ENCODE measurements around the gene EHF. TPM values are rescaled to one million over a fixed set of nuclear protein-coding genes. Genes with fewer than 3 reads are reported as not detected.

EHF gene
- total and polyA plus RNA-seq, 8 donors: 9.9 to 53.1 (median 13.9) TPM

DNA sequence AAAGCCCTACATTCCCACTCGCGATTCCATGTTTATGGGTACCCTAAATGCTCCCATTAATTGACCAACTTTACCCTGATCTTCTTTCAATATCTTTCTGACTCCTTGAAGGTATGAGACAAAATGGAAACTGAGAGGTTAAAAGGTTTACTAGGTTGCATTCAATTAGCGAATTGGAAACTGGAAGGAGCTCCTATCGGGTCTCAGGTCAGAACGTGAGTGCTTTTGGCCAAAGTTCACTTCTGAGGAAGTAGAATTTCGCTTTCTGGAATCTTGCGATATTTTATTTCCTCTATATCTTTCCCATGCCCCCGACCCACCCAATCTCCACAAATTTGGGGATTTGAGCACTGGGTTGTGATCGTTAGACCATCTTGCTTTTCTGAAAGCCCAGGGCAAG lies 2.6 kb downstream of the EHF start:
- no peaks in the 10 kb centered on the region for H3K27me3 ChIP-seq
- DNase-seq (no peak), ATAC-seq (no peak)
- intact Hi-C loops (cut with DNase I): no loop called here
- no peaks in the 10 kb centered on the region for H3K9me3 ChIP-seq
- no peaks in the 10 kb centered on the region for H3K4me1 ChIP-seq
- H3K27ac ChIP-seq: peak overlapping the region in 1 of 2 donors; percentile 38
- peak overlapping the region in 1 of 2 donors; percentile 34 for H3K4me3 ChIP-seq
- TF ChIP-seq, protein P1, sequence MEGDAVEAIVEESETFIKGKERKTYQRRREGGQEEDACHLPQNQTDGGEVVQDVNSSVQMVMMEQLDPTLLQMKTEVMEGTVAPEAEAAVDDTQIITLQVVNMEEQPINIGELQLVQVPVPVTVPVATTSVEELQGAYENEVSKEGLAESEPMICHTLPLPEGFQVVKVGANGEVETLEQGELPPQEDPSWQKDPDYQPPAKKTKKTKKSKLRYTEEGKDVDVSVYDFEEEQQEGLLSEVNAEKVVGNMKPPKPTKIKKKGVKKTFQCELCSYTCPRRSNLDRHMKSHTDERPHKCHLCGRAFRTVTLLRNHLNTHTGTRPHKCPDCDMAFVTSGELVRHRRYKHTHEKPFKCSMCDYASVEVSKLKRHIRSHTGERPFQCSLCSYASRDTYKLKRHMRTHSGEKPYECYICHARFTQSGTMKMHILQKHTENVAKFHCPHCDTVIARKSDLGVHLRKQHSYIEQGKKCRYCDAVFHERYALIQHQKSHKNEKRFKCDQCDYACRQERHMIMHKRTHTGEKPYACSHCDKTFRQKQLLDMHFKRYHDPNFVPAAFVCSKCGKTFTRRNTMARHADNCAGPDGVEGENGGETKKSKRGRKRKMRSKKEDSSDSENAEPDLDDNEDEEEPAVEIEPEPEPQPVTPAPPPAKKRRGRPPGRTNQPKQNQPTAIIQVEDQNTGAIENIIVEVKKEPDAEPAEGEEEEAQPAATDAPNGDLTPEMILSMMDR (IDR thresholded peaks at IDR 0.05): no peak
- no peaks in the 10 kb centered on the region for H3K36me3 ChIP-seq

DNA sequence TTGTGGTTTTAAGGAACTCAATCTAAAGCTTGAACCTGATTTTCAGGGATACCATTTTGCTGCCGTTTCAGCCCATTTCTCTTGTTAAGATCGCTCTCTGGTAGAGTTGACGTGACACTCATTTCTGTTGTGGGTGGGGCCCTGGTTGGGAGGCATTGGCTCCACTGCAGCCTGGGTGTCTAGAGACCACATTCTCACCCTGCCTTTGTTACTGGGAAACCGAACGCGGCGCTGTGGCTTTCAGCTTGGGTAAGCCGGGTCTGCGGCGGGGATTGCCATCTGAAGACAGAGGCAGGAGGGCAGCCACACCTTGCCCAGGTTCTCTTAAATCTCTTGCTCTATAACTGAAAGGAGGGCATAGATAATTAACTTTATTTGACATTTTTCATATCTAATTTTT lies 3.2 kb downstream of the EHF start:
- Histone ChIP-seq H3K4me3 (peak overlapping the region in 1 of 2 donors; percentile 34), H3K36me3 (no peaks in the 10 kb centered on the region), H3K4me1 (no peaks in the 10 kb centered on the region), H3K27me3 (no peaks in the 10 kb centered on the region), H3K27ac (peak overlapping the region in 1 of 2 donors; percentile 38), H3K9me3 (no peaks in the 10 kb centered on the region)
- intact Hi-C loops (cut with DNase I): no loop called here
- TF ChIP-seq, protein P1 (IDR thresholded peaks at IDR 0.05): no peak
- DNase-seq (peak in 1 of 4 donors; percentile 85), ATAC-seq (peak; percentile 46)

DNA sequence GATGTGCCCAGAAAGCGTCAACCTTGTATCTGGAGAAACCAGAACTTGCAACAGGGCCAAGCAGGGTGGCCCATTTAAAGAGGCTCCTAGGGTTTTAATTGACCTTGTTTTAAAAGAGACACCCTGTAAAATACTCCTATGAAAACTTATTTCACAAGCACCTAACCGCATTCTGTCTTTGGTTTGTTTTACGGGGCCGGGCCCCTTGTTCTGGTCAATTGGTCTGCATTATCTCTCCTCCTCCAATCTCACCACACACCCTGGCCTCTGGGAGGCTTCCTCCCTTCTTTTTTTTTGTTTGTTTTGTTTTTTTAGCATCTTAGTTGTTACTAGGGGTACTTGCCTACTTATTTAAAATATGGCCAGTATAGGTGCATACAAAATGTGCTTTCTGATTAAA lies 4.7 kb downstream of the EHF start:
- Histone ChIP-seq H3K27me3 (no peaks in the 10 kb centered on the region), H3K9me3 (no peaks in the 10 kb centered on the region), H3K4me1 (no peaks in the 10 kb centered on the region), H3K4me3 (peak overlapping the region in 1 of 2 donors; percentile 34), H3K36me3 (no peaks in the 10 kb centered on the region), H3K27ac (no peak overlapping the region)
- DNase-seq: no peak
- intact Hi-C loops (cut with DNase I): no loop called here
- TF ChIP-seq, protein P1 (IDR thresholded peaks at IDR 0.05): no peak
- ATAC-seq: no peak

DNA sequence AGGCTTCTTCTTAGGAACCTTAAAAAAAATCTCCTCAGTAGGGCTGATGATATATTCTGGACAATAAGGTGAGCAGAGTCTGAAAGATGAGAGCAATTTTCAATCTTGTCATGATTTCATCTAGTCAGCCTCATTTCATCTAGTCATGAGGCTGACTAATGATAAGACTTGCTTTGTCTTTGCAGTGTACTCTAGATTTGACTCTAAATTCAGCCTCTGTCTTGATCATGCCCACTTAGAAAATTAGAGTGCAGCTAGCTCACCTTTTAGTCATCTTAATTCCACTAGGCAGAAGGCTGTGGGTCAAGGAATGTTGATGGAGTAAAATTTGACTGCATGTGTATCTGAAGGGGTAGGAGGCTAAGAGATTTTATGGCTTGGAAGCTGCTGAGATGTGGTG lies 5.5 kb downstream of the EHF start:
- no peak overlapping the region for H3K27ac ChIP-seq
- H3K36me3 ChIP-seq: no peaks in the 10 kb centered on the region
- H3K27me3 ChIP-seq: no peaks in the 10 kb centered on the region
- no peaks in the 10 kb centered on the region for H3K4me1 ChIP-seq
- intact Hi-C loops (cut with DNase I): no loop called here
- ATAC-seq: no peak
- TF ChIP-seq, protein P1 (IDR thresholded peaks at IDR 0.05): no peak
- H3K9me3 ChIP-seq: no peaks in the 10 kb centered on the region
- no peak overlapping the region for H3K4me3 ChIP-seq
- no peak for DNase-seq

DNA sequence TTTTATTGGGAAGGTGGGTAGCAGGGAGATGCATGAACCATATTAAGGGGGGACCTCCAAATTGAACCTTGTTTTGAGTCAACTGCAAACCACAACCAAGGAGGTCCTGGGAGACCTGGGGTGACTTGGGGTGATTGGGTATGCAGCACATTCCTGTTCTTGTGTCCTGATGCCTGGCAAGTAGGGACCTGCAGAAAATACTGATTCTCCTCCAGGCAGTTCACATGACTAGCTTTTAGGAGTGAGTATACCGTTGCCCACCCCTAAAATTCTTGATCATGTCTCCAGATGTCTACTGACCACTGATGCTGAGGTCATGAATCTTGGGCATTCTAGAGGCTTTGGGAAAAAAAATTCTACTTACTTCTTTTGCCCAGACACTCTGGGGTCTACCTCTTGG lies 6.3 kb downstream of the EHF start:
- DNase-seq (no peak), ATAC-seq (no peak)

More for the DNA sequence above, 6.3 kb downstream of the EHF start:
- Histone ChIP-seq H3K4me1 (no peaks in the 10 kb centered on the region), H3K9me3 (no peaks in the 10 kb centered on the region), H3K4me3 (no peak overlapping the region), H3K27me3 (no peaks in the 10 kb centered on the region), H3K27ac (no peak overlapping the region), H3K36me3 (no peaks in the 10 kb centered on the region)
- TF ChIP-seq, protein P1 (IDR thresholded peaks at IDR 0.05): no peak
- intact Hi-C loops (cut with DNase I): no loop called here

All from left lung (tissue), 10 donors.